Heart left ventricle (tissue), 13 donors: Measurements from ENCODE around the gene XYLT1.

Experiments used
- POLR2A ChIP-seq, 2 donors: fragments of 450-650 bp; IDR thresholded peaks; one replicate each; pipeline ENCODE4 v1.6.1; 2017; ENCODE audit warnings: antibody characterized with exemption in 2 of 2, mild to moderate bottlenecking in 2 of 2, moderate library complexity in 2 of 2
- TF ChIP-seq, protein P1 (sequence below), 12 donors: fragments of 200-600 bp; sonication (generic) in 4 of 12; IDR thresholded peaks; one replicate each; pipeline versions ENCODE4 v1.5.0 to v1.8.0; 2018 to 2022; ENCODE audit warnings: antibody characterized with exemption in 12 of 12, mild to moderate bottlenecking in 5 of 12
- donor health status: ischemic (EF 13 %, LVEDD 7.1; RV severe dilation, severe dysfunction).
- donor health status: DM: no; HTN: yes; CAD: no.
- donor health status: DM: no; HTN: no; CAD: no.
- donor health status: ischemic (EF 25% LVEDD 6.9; RV normal size, moderate dysfunction).
- donor health status: ischemic (EF 25% LVEDD 5.7; RV mildly dilated, moderate dysfunction).
- donor health status: ischemic (EF 35%, LVEDD 5.7; RV mildly dilated, moderate dysfunction).
- donor health status: nonischemic (EF 11% LVEDD 7.7; RV severe dilation, severe dysfunction).
- donor health status: DM: yes; HTN: yes; CAD: no.
- donor health status: PGD.
- donor health status: ischemic (EF 29% LVEDD 5.4; RV normal size, mild dysfunction).
- donor health status: nonischemic (EF 23%, LVEDD 6.1; RV moderate dilation, normal function).

DNA sequence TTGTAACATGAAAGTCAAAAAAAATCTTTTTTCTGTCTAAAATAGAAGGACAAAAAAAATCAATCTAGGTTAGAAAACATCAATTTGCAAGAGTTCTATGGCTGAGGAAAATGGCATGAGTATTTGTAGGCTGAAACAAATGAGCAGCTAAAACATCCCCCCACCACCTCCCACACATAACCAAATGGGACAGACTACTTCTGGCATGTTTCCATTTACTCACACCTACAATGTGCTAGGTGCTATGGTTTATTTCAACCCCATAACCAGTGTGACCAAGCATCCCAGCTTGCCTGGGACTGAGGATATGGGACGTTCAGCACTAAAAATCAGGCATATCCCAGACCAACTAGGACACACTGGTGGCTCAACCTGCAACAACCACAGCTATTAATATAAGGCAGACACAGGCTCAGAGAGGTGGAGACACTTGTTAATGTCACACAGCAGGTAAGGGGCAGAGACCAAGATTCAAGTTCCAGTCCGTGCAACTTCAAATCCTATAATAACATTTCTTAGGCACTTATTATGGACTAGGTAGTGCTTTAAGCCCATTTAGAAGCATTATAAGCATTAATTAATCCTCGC, 96.0 kb downstream of the XYLT1 start:
- TF ChIP-seq, protein P1, sequence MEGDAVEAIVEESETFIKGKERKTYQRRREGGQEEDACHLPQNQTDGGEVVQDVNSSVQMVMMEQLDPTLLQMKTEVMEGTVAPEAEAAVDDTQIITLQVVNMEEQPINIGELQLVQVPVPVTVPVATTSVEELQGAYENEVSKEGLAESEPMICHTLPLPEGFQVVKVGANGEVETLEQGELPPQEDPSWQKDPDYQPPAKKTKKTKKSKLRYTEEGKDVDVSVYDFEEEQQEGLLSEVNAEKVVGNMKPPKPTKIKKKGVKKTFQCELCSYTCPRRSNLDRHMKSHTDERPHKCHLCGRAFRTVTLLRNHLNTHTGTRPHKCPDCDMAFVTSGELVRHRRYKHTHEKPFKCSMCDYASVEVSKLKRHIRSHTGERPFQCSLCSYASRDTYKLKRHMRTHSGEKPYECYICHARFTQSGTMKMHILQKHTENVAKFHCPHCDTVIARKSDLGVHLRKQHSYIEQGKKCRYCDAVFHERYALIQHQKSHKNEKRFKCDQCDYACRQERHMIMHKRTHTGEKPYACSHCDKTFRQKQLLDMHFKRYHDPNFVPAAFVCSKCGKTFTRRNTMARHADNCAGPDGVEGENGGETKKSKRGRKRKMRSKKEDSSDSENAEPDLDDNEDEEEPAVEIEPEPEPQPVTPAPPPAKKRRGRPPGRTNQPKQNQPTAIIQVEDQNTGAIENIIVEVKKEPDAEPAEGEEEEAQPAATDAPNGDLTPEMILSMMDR (IDR thresholded peaks at IDR 0.05) = no peak
- no peak for TF ChIP-seq POLR2A (IDR thresholded peaks at IDR 0.05)
